Measurements from ENCODE around the gene AKT1S1. TPM values are rescaled to one million over a fixed set of nuclear protein-coding genes. Genes with fewer than 3 reads are reported as not detected.

Gene AKT1S1
- total and polyA plus RNA-seq, 2 donors (not counting 1 experiment from before 2014, with no cell fraction given), result 16.6 to 23.0 TPM

GRCh38 chr19:49875857-49876421 lies 1.2 kb downstream of the AKT1S1 start:
- Mint-ChIP-seq H3K4me3 (no peak overlapping the region), H3K27me3 (no peaks in the 10 kb centered on the region), H3K9me3 (ENCODE audit: insufficient read depth) (no peaks in the 10 kb centered on the region), H3K27ac (no peak overlapping the region), H3K4me1 (peaks cover 25% of the 10 kb centered on the region)
- peaks cover 12 to 20% of the 10 kb centered on the region in 2 donors for H3K4me1 ChIP-seq (ENCODE audit: control insufficient read depth in 2 of 2, insufficient read depth in 2 of 2, low read length in 2 of 2)
- H3K27ac ChIP-seq (ENCODE audit: low read length in 2 of 2), result peak overlapping the region; percentile 94 to 98
- H3K4me3 ChIP-seq (ENCODE audit: control extremely low read depth in 1 of 5, extremely low read depth in 1 of 5, insufficient read depth in 1 of 5, low read depth in 2 of 5, low read length in 4 of 5), result peak overlapping the region; percentile 80 to 96 (median 95)
- H3K9me3 ChIP-seq (ENCODE audit: control extremely low read depth in 1 of 3, control insufficient read depth in 2 of 3, insufficient read depth in 1 of 3, low read length in 2 of 3), result no peaks in the 10 kb centered on the region
- TF ChIP-seq EZH2 (IDR thresholded peaks at IDR 0.05; ENCODE audit: borderline replicate concordance, insufficient read depth, low read depth, low read length, poor library complexity, severe bottlenecking) (no peak), CTCF (IDR thresholded peaks at IDR 0.05) (no peak)
- ATAC-seq (ENCODE audit: low read depth), result no peak
- H3K4me2 ChIP-seq (replicated peaks; ENCODE audit: low read depth, low read length, poor library complexity, severe bottlenecking), result peak overlapping the region; percentile 93
- peak overlapping the region; percentile 83 for H2AFZ ChIP-seq (ENCODE audit: insufficient read depth, low read depth, low read length, poor library complexity, severe bottlenecking)
- DNase-seq, result peak; percentile 60
- under 1% methylated on average over 26 of the region's 28 CpGs for WGBS (ENCODE audit: insufficient coverage)
- peak overlapping the region; percentile 99 for H3K9ac ChIP-seq (ENCODE audit: low read length)
- peaks cover 0 to 23% of the 10 kb centered on the region in 2 experiments for H3K36me3 ChIP-seq (replicated peaks in 1 of 2; ENCODE audit: control extremely low read depth in 1 of 2, control insufficient read depth in 1 of 2, extremely low read depth in 1 of 2, insufficient read depth in 2 of 2, low read length in 1 of 2)
- intact Hi-C loops (cut with micrococcal nuclease), result loop anchor here (1.0 to 2.0 kb wide), 5 partner anchors 25 to 1003 kb away; partner anchors contain the start of genes PPP1R15A, PRR12, PTOV1 and SNRNP70
- no peaks in the 10 kb centered on the region for H3K27me3 ChIP-seq (replicated peaks in 1 of 4; ENCODE audit: control extremely low read depth in 1 of 4, control insufficient read depth in 3 of 4, insufficient read depth in 4 of 4, low read length in 3 of 4)
- peaks cover 36% of the 10 kb centered on the region for H3K79me2 ChIP-seq (ENCODE audit: control insufficient read depth, insufficient read depth, low read length)
- peaks cover 29% of the 10 kb centered on the region for H4K20me1 ChIP-seq (ENCODE audit: control insufficient read depth, insufficient read depth, low read length, poor library complexity, severe bottlenecking)
- ChIA-PET CTCF (interaction anchor here (0.6 to 1.5 kb wide), 3 partner anchors 26 to 108 kb away, joined by 3 to 4 read pairs (median 3); no protein-coding TSS in a partner anchor), POLR2A (interaction anchor here (0.6 to 2.6 kb wide), 16 partner anchors 9 to 1257 kb away, joined by 3 to 30 read pairs (median 6); partner anchors contain the start of genes AP2A1, ATF5, FUZ and NUP62)

GRCh38 chr19:49875177-49875576 lies 2.0 kb downstream of the AKT1S1 start:
- 90% methylated on average over 3 of the region's 4 CpGs for WGBS (ENCODE audit: insufficient coverage)

More at GRCh38 chr19:49875177-49875576, 2.0 kb downstream of the AKT1S1 start:
- Histone ChIP-seq H3K27ac (ENCODE audit: low read length in 2 of 2) (no peak overlapping the region), H3K9me3 (ENCODE audit: control extremely low read depth in 1 of 3, control insufficient read depth in 2 of 3, insufficient read depth in 1 of 3, low read length in 2 of 3) (no peaks in the 10 kb centered on the region), H2AFZ (ENCODE audit: insufficient read depth, low read depth, low read length, poor library complexity, severe bottlenecking) (no peak overlapping the region), H3K9ac (ENCODE audit: low read length) (no peak overlapping the region), H3K4me3 (ENCODE audit: control extremely low read depth in 1 of 5, extremely low read depth in 1 of 5, insufficient read depth in 1 of 5, low read depth in 2 of 5, low read length in 4 of 5) (no peak overlapping the region), H3K4me2 (replicated peaks; ENCODE audit: low read depth, low read length, poor library complexity, severe bottlenecking) (peak overlapping the region; percentile 93), H3K27me3 (replicated peaks in 1 of 4; ENCODE audit: control extremely low read depth in 1 of 4, control insufficient read depth in 3 of 4, insufficient read depth in 4 of 4, low read length in 3 of 4) (no peaks in the 10 kb centered on the region), H3K4me1 (ENCODE audit: control insufficient read depth in 2 of 2, insufficient read depth in 2 of 2, low read length in 2 of 2) (peaks cover 19 to 28% of the 10 kb centered on the region in 2 donors), H3K36me3 (replicated peaks in 1 of 2; ENCODE audit: control extremely low read depth in 1 of 2, control insufficient read depth in 1 of 2, extremely low read depth in 1 of 2, insufficient read depth in 2 of 2, low read length in 1 of 2) (peaks cover 0 to 16% of the 10 kb centered on the region in 2 experiments), H3K79me2 (ENCODE audit: control insufficient read depth, insufficient read depth, low read length) (peaks cover 36% of the 10 kb centered on the region), H4K20me1 (ENCODE audit: control insufficient read depth, insufficient read depth, low read length, poor library complexity, severe bottlenecking) (peaks cover 22% of the 10 kb centered on the region)
- H3K9me3 Mint-ChIP-seq (ENCODE audit: insufficient read depth), result no peaks in the 10 kb centered on the region
- ATAC-seq (ENCODE audit: low read depth) (no peak), DNase-seq (no peak)
- intact Hi-C loops (cut with micrococcal nuclease), result no loop called here
- TF ChIP-seq EZH2 (IDR thresholded peaks at IDR 0.05; ENCODE audit: borderline replicate concordance, insufficient read depth, low read depth, low read length, poor library complexity, severe bottlenecking) (no peak), CTCF (IDR thresholded peaks at IDR 0.05) (no peak)
- ChIA-PET POLR2A (interaction anchor here (0.6 to 2.6 kb wide), 5 partner anchors 10 to 235 kb away, joined by 3 to 23 read pairs (median 4); partner anchors contain the start of genes PRMT1, PTOV1 and RRAS), CTCF (no interaction called here)
- H3K4me1 Mint-ChIP-seq, result peaks cover 29% of the 10 kb centered on the region
- H3K4me3 Mint-ChIP-seq, result no peak overlapping the region
- no peaks in the 10 kb centered on the region for H3K27me3 Mint-ChIP-seq
- no peak overlapping the region for H3K27ac Mint-ChIP-seq
